GM23338 (cell line): Measurements from ENCODE around the gene OR2F1. TPM values are rescaled to one million over a fixed set of nuclear protein-coding genes. Genes with fewer than 3 reads are reported as not detected.

ENCODE experiments used
- ATAC-seq: fragments of 200-7000 bp; cut with Tn5 transposase; 3 replicates; pipeline ENCODE4 v1.9.1; 2020
- DNase-seq: peaks from one replicate; pipeline ENCODE4 v3.0.0-alpha.2; 2015; ENCODE audit warnings: low spot score
- H2AFZ ChIP-seq: fragments of 200-600 bp; sonication (generic); 2 replicates; pipeline ENCODE4 v1.8.0; 2016; ENCODE audit warnings: antibody characterized with exemption, mild to moderate bottlenecking, moderate library complexity
- H3F3A ChIP-seq: fragments of 200-600 bp; sonication (generic); replicated peaks from 2 replicates; pipeline ENCODE4 v1.8.0; 2017; ENCODE audit warnings: antibody characterized with exemption, mixed run types, low read depth
- H3K27ac ChIP-seq: fragments of 200-600 bp; sonication (generic); 2 replicates; pipeline ENCODE4 v1.6.1; 2016; ENCODE audit warnings: low read depth
- H3K27me3 ChIP-seq: fragments of 200-600 bp; sonication (generic); 2 replicates; pipeline ENCODE4 v1.8.0; 2016; ENCODE audit warnings: mild to moderate bottlenecking, mixed run types, moderate library complexity; ENCODE audit not compliant: insufficient read depth
- H3K36me3 ChIP-seq: fragments of 200-600 bp; sonication (generic); 2 replicates; pipeline ENCODE4 v1.8.0; 2016; ENCODE audit warnings: mild to moderate bottlenecking; ENCODE audit not compliant: insufficient read depth
- H3K4me1 ChIP-seq: fragments of 200-600 bp; sonication (generic); 2 replicates; pipeline ENCODE4 v1.8.0; 2016; ENCODE audit warnings: mild to moderate bottlenecking, moderate library complexity; ENCODE audit not compliant: insufficient read depth
- H3K4me2 ChIP-seq: fragments of 200-600 bp; sonication (generic); 2 replicates; pipeline ENCODE4 v1.7.1; 2017; ENCODE audit warnings: mixed run types
- H3K4me3 ChIP-seq: fragments of 200-600 bp; sonication (generic); 2 replicates; pipeline ENCODE4 v1.6.1; 2016; ENCODE audit warnings: mixed run types
- H3K79me2 ChIP-seq: fragments of 200-600 bp; sonication (generic); replicated peaks from 2 replicates; pipeline ENCODE4 v1.8.0; 2017; ENCODE audit warnings: mild to moderate bottlenecking; ENCODE audit not compliant: insufficient read depth
- H3K9me2 ChIP-seq: fragments of 200-600 bp; sonication (generic); 2 replicates; pipeline ENCODE4 v1.8.0; 2017; ENCODE audit not compliant: insufficient read depth
- H4K20me1 ChIP-seq: fragments of 200-600 bp; sonication (generic); replicated peaks from 2 replicates; pipeline ENCODE4 v1.8.0; 2017; ENCODE audit warnings: mild to moderate bottlenecking; ENCODE audit not compliant: insufficient read depth
- H3K27ac Mint-ChIP-seq: 2 replicates; pipeline ENCODE4 v1.8.0; 2020; ENCODE audit warnings: inconsistent platforms, mild to moderate bottlenecking, moderate library complexity, mixed read lengths
- H3K27me3 Mint-ChIP-seq: 3 replicates; pipeline ENCODE4 v1.8.0; 2022; ENCODE audit warnings: low read depth, mild to moderate bottlenecking, moderate library complexity, mixed read lengths, inconsistent platforms; ENCODE audit not compliant: insufficient read depth, poor library complexity
- H3K36me3 Mint-ChIP-seq: 3 replicates; pipeline ENCODE4 v1.8.0; 2021; ENCODE audit warnings: low read depth, mild to moderate bottlenecking, inconsistent platforms, moderate library complexity, mixed read lengths
- H3K4me1 Mint-ChIP-seq: 3 replicates; pipeline ENCODE4 v1.8.0; 2020; ENCODE audit warnings: mild to moderate bottlenecking, inconsistent platforms, mixed read lengths
- H3K4me3 Mint-ChIP-seq: 3 replicates; pipeline ENCODE4 v1.8.0; 2021; ENCODE audit warnings: moderate library complexity, mild to moderate bottlenecking, inconsistent platforms, mixed read lengths
- H3K9me3 Mint-ChIP-seq: 3 replicates; pipeline ENCODE4 v1.8.0; 2020; ENCODE audit warnings: moderate library complexity, mild to moderate bottlenecking, inconsistent platforms, mixed read lengths
- CREB1 ChIP-seq: fragments of 250-450 bp; sonication (Bioruptor Pico); IDR thresholded peaks from 2 replicates; pipeline ENCODE4 v1.5.0; 2020; ENCODE audit warnings: low read depth, mild to moderate bottlenecking, moderate library complexity
- CTCF ChIP-seq, 2 experiments: fragments of 200-600 bp in 1 of 2; sonication (generic) in 1 of 2; conservative IDR thresholded peaks; 2 replicates each; pipeline versions ENCODE4 v1.5.1 to v1.6.1; 2016 to 2017; ENCODE audit warnings: antibody characterized with exemption in 2 of 2, low read depth in 2 of 2, mild to moderate bottlenecking in 2 of 2, moderate library complexity in 1 of 2
- EZH2 ChIP-seq: fragments of 200-600 bp; sonication (generic); IDR thresholded peaks from one replicate; pipeline ENCODE4 v1.8.0; 2017; ENCODE audit warnings: antibody characterized with exemption, mild to moderate bottlenecking, low read depth; ENCODE audit not compliant: unreplicated experiment
- EZH2phosphoT487 ChIP-seq: fragments of 200-600 bp; sonication (generic); IDR thresholded peaks from one replicate; pipeline ENCODE4 v1.8.1; 2018; ENCODE audit warnings: antibody characterized with exemption; ENCODE audit not compliant: unreplicated experiment
- JUNB ChIP-seq: IDR thresholded peaks from one replicate; pipeline ENCODE4 v1.6.1; 2016; ENCODE audit warnings: antibody characterized with exemption; ENCODE audit not compliant: unreplicated experiment
- NANOG ChIP-seq: IDR thresholded peaks from 2 replicates; pipeline ENCODE4 v1.6.1; 2016; ENCODE audit warnings: antibody characterized with exemption, borderline replicate concordance
- POLR2AphosphoS5 ChIP-seq: IDR thresholded peaks from 2 replicates; pipeline ENCODE4 v1.6.1; 2016; ENCODE audit warnings: antibody characterized with exemption, low read depth
- STAT1 ChIP-seq: IDR thresholded peaks from one replicate; pipeline ENCODE4 v1.6.1; 2016; ENCODE audit warnings: antibody characterized with exemption; ENCODE audit not compliant: unreplicated experiment
- ZNF114 ChIP-seq: fragments of 250-450 bp; sonication (Bioruptor Pico); IDR thresholded peaks from 2 replicates; pipeline ENCODE4 v1.5.0; 2020; ENCODE audit warnings: mild to moderate bottlenecking, moderate library complexity
- polyA plus RNA-seq: library from polyadenylated mRNA; unstranded; fragments of >200 nt; fragmentation: Nextera tagmentation; extraction: Ambion mirVana; gene quantifications from 2 replicates; pipeline ENCODE4 v1.2.1, GENCODE V29; 2016
- total RNA-seq: library from RNA; depleted of rRNA; stranded (reverse); fragments of >200 nt; shearing (Covaris generic); gene quantifications from 2 replicates; pipeline ENCODE4 v1.2.3, GENCODE V29; 2014
- TF ChIP-seq, protein P1 (sequence below): IDR thresholded peaks from 2 replicates; pipeline ENCODE4 v1.6.1; 2016; ENCODE audit warnings: antibody characterized with exemption
- TF ChIP-seq, protein P2 (sequence below): IDR thresholded peaks from one replicate; pipeline ENCODE4 v1.6.1; 2018; ENCODE audit warnings: antibody characterized with exemption; ENCODE audit not compliant: unreplicated experiment

Gene OR2F1
- total and polyA plus RNA-seq, 2 experiments from 2014 or later = not detected

GRCh38 chr7:143934526-143935325 is 19.9 kb upstream of the OR2F1 start, which contains the start of gene OR2F2:
Gene OR2F2, plus strand, starts transcription at chr7:143935233. Its CDS starts 0 bp downstream, at chr7:143935233.
- no peaks in the 10 kb centered on the region for H3K36me3 ChIP-seq
- Mint-ChIP-seq H3K27me3 (no peaks in the 10 kb centered on the region), H3K4me3 (no peak within 1 kb of the TSS), H3K36me3 (no peaks in the 10 kb centered on the region), H3K9me3 (no peaks in the 10 kb centered on the region), H3K27ac (no peak within 1 kb of the TSS), H3K4me1 (no peaks in the 10 kb centered on the region)
- H3K4me2 ChIP-seq = no peak within 1 kb of the TSS
- no peak within 1 kb of the TSS for H3K4me3 ChIP-seq
- H3K27ac ChIP-seq = no peak within 1 kb of the TSS
- no peaks in the 10 kb centered on the region for H3K27me3 ChIP-seq
- DNase-seq (no peak), ATAC-seq (no peak)
- H4K20me1 ChIP-seq = no peaks in the 10 kb centered on the region
- H2AFZ ChIP-seq = no peak within 1 kb of the TSS
- no peaks in the 10 kb centered on the region for H3K4me1 ChIP-seq
- H3K79me2 ChIP-seq = no peaks in the 10 kb centered on the region
- no peak for TF ChIP-seq EZH2
- TF ChIP-seq, protein P1, sequence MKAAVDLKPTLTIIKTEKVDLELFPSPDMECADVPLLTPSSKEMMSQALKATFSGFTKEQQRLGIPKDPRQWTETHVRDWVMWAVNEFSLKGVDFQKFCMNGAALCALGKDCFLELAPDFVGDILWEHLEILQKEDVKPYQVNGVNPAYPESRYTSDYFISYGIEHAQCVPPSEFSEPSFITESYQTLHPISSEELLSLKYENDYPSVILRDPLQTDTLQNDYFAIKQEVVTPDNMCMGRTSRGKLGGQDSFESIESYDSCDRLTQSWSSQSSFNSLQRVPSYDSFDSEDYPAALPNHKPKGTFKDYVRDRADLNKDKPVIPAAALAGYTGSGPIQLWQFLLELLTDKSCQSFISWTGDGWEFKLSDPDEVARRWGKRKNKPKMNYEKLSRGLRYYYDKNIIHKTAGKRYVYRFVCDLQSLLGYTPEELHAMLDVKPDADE = no peak
- no peak for TF ChIP-seq CTCF (conservative IDR thresholded peaks at IDR 0.05; ENCODE audit: low read depth in 2 of 2)
- no peak for TF ChIP-seq CREB1
- no peaks in the 10 kb centered on the region for H3K9me2 ChIP-seq
- H3F3A ChIP-seq = no peaks in the 10 kb centered on the region

GRCh38 chr7:143936087-143937009 is 18.3 kb upstream of the OR2F1 start:
- no peaks in the 10 kb centered on the region for H3K27me3 ChIP-seq
- Mint-ChIP-seq H3K9me3 (no peaks in the 10 kb centered on the region), H3K4me1 (no peaks in the 10 kb centered on the region), H3K36me3 (no peaks in the 10 kb centered on the region), H3K27ac (no peak overlapping the region), H3K4me3 (no peak overlapping the region), H3K27me3 (no peaks in the 10 kb centered on the region)
- H3K79me2 ChIP-seq = no peaks in the 10 kb centered on the region
- no peak overlapping the region for H3K4me2 ChIP-seq
- no peaks in the 10 kb centered on the region for H3K36me3 ChIP-seq
- no peak overlapping the region for H2AFZ ChIP-seq
- no peaks in the 10 kb centered on the region for H3K9me2 ChIP-seq
- no peak overlapping the region for H3K4me3 ChIP-seq
- no peak for DNase-seq
- H3F3A ChIP-seq = no peaks in the 10 kb centered on the region
- no peaks in the 10 kb centered on the region for H3K4me1 ChIP-seq
- ATAC-seq = no peak
- TF ChIP-seq NANOG = no peak
- TF ChIP-seq, protein P2, sequence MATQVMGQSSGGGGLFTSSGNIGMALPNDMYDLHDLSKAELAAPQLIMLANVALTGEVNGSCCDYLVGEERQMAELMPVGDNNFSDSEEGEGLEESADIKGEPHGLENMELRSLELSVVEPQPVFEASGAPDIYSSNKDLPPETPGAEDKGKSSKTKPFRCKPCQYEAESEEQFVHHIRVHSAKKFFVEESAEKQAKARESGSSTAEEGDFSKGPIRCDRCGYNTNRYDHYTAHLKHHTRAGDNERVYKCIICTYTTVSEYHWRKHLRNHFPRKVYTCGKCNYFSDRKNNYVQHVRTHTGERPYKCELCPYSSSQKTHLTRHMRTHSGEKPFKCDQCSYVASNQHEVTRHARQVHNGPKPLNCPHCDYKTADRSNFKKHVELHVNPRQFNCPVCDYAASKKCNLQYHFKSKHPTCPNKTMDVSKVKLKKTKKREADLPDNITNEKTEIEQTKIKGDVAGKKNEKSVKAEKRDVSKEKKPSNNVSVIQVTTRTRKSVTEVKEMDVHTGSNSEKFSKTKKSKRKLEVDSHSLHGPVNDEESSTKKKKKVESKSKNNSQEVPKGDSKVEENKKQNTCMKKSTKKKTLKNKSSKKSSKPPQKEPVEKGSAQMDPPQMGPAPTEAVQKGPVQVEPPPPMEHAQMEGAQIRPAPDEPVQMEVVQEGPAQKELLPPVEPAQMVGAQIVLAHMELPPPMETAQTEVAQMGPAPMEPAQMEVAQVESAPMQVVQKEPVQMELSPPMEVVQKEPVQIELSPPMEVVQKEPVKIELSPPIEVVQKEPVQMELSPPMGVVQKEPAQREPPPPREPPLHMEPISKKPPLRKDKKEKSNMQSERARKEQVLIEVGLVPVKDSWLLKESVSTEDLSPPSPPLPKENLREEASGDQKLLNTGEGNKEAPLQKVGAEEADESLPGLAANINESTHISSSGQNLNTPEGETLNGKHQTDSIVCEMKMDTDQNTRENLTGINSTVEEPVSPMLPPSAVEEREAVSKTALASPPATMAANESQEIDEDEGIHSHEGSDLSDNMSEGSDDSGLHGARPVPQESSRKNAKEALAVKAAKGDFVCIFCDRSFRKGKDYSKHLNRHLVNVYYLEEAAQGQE = no peak
- TF ChIP-seq, protein P1 = no peak
- TF ChIP-seq STAT1 = no peak
- TF ChIP-seq ZNF114 (CRISPR knock-in tag) = no peak
- no peak for TF ChIP-seq POLR2AphosphoS5
- no peak for TF ChIP-seq CREB1
- no peak for TF ChIP-seq CTCF (conservative IDR thresholded peaks at IDR 0.05; ENCODE audit: low read depth in 2 of 2)
- no peak for TF ChIP-seq EZH2
- no peak for TF ChIP-seq JUNB
- no peak for TF ChIP-seq EZH2phosphoT487
- H4K20me1 ChIP-seq = no peaks in the 10 kb centered on the region
- no peak overlapping the region for H3K27ac ChIP-seq
